HepG2 (cell line): ENCODE data around the gene CYB5R3. TPM values are rescaled to one million over a fixed set of nuclear protein-coding genes. Genes with fewer than 3 reads are reported as not detected.
A peak's percentile ranks its signal among the peaks of the same experiment; 100 is the strongest.

ENCODE experiments used
- CREM ChIP-seq, 2 experiments: sonication (generic) in 1 of 2; formaldehyde crosslinking in 1 of 2; IDR thresholded peaks; 2 replicates each; pipeline versions ENCODE4 v1.4.0 to v1.6.1; 2016 to 2020; ENCODE audit warnings: antibody characterized with exemption in 1 of 2, mild to moderate bottlenecking in 1 of 2, missing genetic modification reagents in 1 of 2
- HNRNPL ChIP-seq: fragments of 200-400 bp; formaldehyde crosslinking; IDR thresholded peaks from 2 replicates; pipeline ENCODE4 v1.6.1; 2017; ENCODE audit warnings: mild to moderate bottlenecking, low read depth, low read length
- KMT2A ChIP-seq: sonication (generic); formaldehyde crosslinking; IDR thresholded peaks from 2 replicates; pipeline ENCODE4 v1.4.0; 2020; ENCODE audit warnings: missing genetic modification reagents
- MLLT10 ChIP-seq: sonication (generic); formaldehyde crosslinking; IDR thresholded peaks from 2 replicates; pipeline ENCODE4 v1.4.0; 2020; ENCODE audit warnings: missing genetic modification reagents
- NFATC3 ChIP-seq: sonication (generic); formaldehyde crosslinking; IDR thresholded peaks from 2 replicates; pipeline ENCODE4 v1.5.1; 2020; ENCODE audit warnings: mild to moderate bottlenecking, missing genetic modification reagents
- SALL1 ChIP-seq: sonication (generic); formaldehyde crosslinking; IDR thresholded peaks from 2 replicates; pipeline ENCODE4 v1.8.0; 2022; ENCODE audit warnings: mild to moderate bottlenecking, missing genetic modification reagents
- SIN3B ChIP-seq: fragments of 150-350 bp; IDR thresholded peaks from 2 replicates; pipeline ENCODE4 v1.6.1; 2014; ENCODE audit warnings: low read length
- TFDP2 ChIP-seq: sonication (generic); formaldehyde crosslinking; IDR thresholded peaks from 2 replicates; pipeline ENCODE4 v1.4.0; 2020; ENCODE audit warnings: missing genetic modification reagents
- UBTF ChIP-seq: sonication (generic); formaldehyde crosslinking; IDR thresholded peaks from 2 replicates; pipeline ENCODE4 v1.4.0; 2020; ENCODE audit warnings: mild to moderate bottlenecking, missing genetic modification reagents
- ZNF407 ChIP-seq: sonication (generic); formaldehyde crosslinking; IDR thresholded peaks from one replicate; pipeline ENCODE4 v1.5.1; 2020; ENCODE audit warnings: mild to moderate bottlenecking, missing genetic modification reagents; ENCODE audit errors: not compliant biosample characterization
- ZNF619 ChIP-seq: sonication (generic); formaldehyde crosslinking; IDR thresholded peaks from 2 replicates; pipeline ENCODE4 v1.4.0; 2020; ENCODE audit warnings: mild to moderate bottlenecking, missing genetic modification reagents
- ZNF720 ChIP-seq: sonication (generic); formaldehyde crosslinking; IDR thresholded peaks from 2 replicates; pipeline ENCODE4 v1.4.0; 2020; ENCODE audit warnings: missing genetic modification reagents
- polyA plus RNA-seq, 8 experiments: library from polyadenylated mRNA; depleted of rRNA in 3 of 8; stranded (reverse) in 7 of 8; unstranded in 1 of 8; fragments of >200 nt; fragmentation: Illumina TruSeq in 4 of 8; extraction: Trizol in 4 of 8; gene quantifications; 2 replicates each; pipeline versions ENCODE4 v1.2.1 to v1.2.3, GENCODE V29; 2011 to 2016; ENCODE audit warnings: low read depth in 4 of 8, missing spikeins in 1 of 8, mixed read lengths in 1 of 8; ENCODE audit not compliant: insufficient read depth in 1 of 8
- total RNA-seq, 5 experiments: library from RNA; depleted of rRNA; stranded (reverse); fragments of >200 nt; fragmentation: Illumina TruSeq; extraction: Trizol; gene quantifications; 2 replicates each; pipeline ENCODE4 v1.2.3, GENCODE V29; 2016; ENCODE audit warnings: low read depth in 1 of 5
- TF ChIP-seq, protein P1 (sequence below): sonication (generic); formaldehyde crosslinking; IDR thresholded peaks from 2 replicates; pipeline ENCODE4 v1.5.0; 2020; ENCODE audit warnings: mild to moderate bottlenecking, missing genetic modification reagents
- TF ChIP-seq, protein P2 (sequence below): sonication (generic); formaldehyde crosslinking; IDR thresholded peaks from 2 replicates; pipeline ENCODE4 v1.4.0; 2020; ENCODE audit warnings: missing genetic modification reagents

CYB5R3 gene
- total and polyA plus RNA-seq, 2 of the 13 experiments (the other 11 are each of a cell fraction or from before 2014, with no cell fraction given) = 32.4 to 305 TPM

DNA sequence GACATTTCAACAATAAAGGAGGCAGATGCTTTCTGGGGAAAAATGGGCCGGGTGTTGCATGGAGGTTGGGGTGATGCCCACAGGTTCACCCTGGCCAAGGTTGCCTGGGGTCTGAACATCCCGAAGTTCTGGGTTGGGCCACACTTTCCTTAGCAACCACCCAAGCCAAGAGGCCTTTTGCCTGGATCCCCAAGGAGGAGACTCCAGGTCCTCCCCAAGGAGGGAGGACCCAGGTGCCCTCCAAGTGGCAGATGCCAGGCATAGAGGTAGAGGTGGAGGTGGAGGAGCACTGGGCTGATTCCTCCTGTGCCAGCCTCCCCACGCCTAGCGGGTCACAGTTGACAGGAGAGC is 1.2 kb downstream of the CYB5R3 start (continued):
- TF ChIP-seq ZNF407 (peak; percentile 23), SIN3B (no peak), ZNF720 (no peak), NFATC3 (no peak), KMT2A (CRISPR knock-in tag) (no peak), MLLT10 (CRISPR knock-in tag) (no peak), ZNF619 (no peak), HNRNPL (no peak; the same call in 1 of the 2 replicates), CREM (IDR thresholded peaks at IDR 0.05) (no peak), CREM (CRISPR knock-in tag; IDR thresholded peaks at IDR 0.05) (no peak), UBTF (CRISPR knock-in tag) (no peak), TFDP2 (CRISPR knock-in tag) (no peak), SALL1 (no peak)
- TF ChIP-seq, protein P1, sequence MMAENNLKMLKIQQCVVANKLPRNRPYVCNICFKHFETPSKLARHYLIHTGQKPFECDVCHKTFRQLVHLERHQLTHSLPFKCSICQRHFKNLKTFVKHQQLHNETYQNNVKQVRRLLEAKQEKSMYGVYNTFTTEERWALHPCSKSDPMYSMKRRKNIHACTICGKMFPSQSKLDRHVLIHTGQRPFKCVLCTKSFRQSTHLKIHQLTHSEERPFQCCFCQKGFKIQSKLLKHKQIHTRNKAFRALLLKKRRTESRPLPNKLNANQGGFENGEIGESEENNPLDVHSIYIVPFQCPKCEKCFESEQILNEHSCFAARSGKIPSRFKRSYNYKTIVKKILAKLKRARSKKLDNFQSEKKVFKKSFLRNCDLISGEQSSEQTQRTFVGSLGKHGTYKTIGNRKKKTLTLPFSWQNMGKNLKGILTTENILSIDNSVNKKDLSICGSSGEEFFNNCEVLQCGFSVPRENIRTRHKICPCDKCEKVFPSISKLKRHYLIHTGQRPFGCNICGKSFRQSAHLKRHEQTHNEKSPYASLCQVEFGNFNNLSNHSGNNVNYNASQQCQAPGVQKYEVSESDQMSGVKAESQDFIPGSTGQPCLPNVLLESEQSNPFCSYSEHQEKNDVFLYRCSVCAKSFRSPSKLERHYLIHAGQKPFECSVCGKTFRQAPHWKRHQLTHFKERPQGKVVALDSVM (CRISPR knock-in tag) = no peak
- TF ChIP-seq, protein P2, sequence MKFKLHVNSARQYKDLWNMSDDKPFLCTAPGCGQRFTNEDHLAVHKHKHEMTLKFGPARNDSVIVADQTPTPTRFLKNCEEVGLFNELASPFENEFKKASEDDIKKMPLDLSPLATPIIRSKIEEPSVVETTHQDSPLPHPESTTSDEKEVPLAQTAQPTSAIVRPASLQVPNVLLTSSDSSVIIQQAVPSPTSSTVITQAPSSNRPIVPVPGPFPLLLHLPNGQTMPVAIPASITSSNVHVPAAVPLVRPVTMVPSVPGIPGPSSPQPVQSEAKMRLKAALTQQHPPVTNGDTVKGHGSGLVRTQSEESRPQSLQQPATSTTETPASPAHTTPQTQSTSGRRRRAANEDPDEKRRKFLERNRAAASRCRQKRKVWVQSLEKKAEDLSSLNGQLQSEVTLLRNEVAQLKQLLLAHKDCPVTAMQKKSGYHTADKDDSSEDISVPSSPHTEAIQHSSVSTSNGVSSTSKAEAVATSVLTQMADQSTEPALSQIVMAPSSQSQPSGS = no peak
